ENCODE results near the gene MXI1.

- TF ChIP-seq CTCF (conservative IDR thresholded peaks at IDR 0.05) (no peak), ZFX (IDR thresholded peaks at IDR 0.05) (no peak)
These were observed 44.1 kb upstream of the MXI1 start for GRCh38 chr10:110163192-110163773.
